DMS153 treated with DMSO at 0.1 percent for 48 hours (cell line): ENCODE measurements around the gene ODC1.
"Not testable (repeated sequence)": the region's sequence is repeated elsewhere in the genome, so short reads cannot be mapped to it uniquely, and the experiment has no call there.

Source experiments
- DNase-seq: peaks from one replicate; lab custom pipeline; 2025; ENCODE audit not compliant: unreplicated experiment; lab: John Stamatoyannopoulos, UW

ODC1 gene

DNA sequence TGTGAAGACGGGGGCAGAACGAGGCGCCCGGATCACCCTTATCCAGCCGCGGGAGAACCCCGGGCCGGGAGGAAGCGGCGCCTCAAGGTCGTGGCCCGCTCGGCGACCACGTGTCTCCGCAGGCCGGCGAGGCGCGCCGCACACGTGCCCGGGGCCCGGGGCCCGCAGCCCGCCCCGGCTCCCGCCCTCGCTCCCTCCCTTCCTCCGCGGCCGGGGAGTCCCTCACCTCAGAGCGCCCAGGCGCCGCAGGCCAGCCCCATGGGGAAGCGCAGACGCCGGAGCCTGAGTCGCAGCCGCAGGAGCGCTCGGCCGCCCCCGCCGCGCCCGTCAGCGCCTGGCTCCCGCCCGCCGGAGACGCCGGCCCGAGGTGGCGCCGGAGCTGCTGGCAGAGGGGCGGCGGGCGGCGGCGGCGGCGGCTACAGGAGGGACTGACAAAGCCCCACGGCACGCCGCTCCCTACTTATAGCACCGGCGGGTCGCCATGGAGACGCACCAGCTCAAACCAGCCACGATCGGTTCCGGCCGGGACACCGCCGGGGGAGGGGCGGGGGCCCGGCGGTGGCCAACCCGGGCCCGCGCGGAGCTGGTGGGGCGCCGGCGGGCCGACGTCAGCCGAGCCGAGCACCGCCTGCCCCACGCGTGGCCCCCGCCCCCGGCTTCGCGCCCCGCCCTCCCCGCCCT lies at the start of gene ODC1:
Gene ODC1 (minus strand): TSS at position 433 of the 681 bp plus-strand sequence. CDS start 3,295 bp downstream, outside the sequence.
- peak; percentile 96 for DNase-seq

DNA sequence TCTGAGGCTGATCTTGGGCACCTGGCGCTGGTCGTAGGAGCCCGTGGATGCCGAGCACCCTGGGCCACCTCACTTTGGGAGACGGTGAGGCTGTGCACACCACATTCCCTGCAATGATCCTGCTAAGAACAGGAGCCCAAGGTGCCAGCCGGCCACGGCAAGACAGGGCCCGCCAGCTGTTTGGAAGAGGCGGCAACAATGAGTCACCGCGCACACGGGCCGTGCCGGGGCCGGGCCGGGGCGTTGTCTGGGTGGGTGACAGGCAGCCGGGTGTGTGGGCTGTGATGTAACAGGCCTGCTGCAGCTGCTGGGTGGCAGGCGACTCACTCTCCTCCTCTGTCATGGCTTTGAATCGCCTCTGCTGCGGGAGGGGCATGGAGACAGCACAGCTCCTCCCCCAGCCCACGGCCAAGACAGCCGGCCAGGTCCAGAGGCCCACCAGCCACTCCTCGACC lies 49.7 kb upstream of the ODC1 start:
- peak; percentile 15 for DNase-seq

DNA sequence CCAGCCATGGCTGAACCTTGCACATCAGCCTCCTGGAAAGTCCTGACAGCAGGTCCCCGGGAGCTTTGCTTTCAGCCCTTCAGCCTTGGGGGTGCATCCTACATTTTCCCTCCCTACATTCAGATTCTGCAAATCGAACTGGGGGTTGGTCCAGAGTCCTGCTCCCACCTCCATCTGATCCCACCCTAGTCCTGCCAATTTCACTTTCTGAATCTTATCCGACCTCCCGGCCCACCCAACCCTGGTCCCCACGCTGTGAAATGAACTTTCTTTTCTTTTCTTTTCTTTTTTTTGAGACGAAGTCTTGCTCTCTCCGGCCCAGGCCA lies 47.8 kb upstream of the ODC1 start:
- DNase-seq = no peak

DNA sequence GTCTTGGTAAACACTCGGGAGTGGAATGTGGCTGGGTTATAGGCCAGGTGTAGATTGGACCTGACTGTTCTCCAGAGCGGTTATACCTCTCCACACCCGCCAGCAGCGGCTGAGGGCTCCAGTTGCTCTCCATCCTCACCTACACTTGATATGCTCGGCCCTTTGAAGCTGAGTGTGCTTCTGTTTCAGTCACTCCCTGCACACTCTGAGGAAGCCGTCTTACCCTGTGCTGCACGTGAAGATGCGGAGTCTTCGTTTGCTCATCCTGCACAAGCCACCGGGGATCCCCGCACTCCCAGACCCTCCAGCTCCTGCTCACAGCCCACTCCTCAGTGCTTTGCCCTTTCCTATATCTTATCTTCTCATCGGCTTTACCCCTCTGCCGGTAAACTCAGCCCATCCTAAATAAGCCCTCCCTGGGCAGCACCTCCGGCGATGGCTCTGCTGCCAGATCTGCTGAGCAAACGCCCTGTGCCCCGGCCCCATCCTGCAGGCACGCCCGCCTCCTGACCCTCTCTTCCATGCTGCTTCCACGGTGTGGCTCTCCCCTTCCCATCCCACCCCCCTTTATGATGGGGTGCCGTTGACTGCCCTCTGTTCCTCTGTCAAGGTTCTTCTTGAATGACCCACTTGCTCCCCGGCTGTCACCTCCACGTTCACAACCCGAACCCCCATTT lies 47.3 kb upstream of the ODC1 start:
- DNase-seq = peak; percentile 28

DNA sequence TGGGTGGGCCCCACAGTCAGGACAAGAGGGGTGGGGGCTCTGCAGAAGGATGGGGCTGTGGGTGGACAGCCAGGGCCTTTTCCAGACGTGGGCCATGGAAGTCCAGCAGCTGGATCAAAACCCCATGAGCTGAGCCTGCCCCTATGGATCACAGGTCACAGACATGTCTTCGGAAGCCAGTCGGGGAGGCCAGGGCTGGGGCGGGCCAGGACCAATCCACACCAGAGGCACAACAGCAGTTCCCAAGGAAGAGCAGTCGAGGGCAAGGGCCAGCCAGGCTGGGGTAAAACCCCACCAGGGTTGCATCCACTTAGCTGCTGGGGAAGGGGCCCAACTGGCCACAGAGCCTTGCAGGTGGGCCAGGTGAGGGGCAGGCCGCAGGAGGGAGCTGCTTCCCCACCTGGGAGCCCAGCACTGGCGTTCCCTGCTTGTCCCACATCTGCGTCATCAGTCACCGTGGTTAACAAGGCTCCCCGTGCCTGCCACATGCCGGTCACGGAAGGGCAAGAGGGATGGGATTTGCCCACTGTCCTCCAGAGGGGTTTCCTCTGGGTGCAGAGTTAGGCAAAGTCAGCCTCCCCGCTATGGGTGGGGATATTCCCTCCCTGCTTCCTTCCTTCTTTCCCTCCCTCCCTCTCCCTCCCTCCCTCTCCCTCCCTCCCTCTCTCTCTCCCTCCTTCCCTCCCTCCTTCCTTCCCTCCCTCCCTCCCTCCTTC lies 46.4 kb upstream of the ODC1 start:
- DNase-seq = no peak

DNA sequence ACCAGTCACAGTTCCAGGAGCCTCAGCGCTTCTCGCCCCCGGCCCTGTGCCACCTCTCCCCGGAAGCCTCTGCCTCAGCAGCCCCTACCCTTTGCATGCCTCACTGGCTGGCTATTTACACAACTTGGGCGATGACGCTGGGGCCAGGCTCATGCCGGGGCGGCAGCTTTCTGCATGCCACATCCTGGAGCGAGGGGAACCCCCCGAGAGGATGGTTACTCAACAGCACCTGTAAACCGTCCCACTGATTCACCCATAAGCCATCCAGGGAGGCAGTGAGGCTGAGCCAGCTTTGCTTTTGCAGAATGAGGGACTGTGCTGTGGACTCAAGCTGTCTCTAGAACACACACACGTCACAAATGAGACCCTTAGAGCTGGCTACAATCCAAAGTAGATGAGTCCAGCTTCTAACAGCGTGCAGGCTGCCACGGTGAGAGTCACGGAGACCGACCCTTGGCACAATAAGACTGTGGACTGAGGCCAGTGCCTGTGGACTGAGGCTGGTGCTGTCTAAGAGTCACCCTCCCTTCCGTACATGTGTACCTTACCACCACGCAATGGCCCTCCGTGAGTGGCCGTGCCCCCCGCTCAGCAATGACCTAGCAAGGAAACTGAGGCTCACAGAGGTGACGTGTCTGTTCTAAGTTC lies 45.6 kb upstream of the ODC1 start:
- no peak for DNase-seq

DNA sequence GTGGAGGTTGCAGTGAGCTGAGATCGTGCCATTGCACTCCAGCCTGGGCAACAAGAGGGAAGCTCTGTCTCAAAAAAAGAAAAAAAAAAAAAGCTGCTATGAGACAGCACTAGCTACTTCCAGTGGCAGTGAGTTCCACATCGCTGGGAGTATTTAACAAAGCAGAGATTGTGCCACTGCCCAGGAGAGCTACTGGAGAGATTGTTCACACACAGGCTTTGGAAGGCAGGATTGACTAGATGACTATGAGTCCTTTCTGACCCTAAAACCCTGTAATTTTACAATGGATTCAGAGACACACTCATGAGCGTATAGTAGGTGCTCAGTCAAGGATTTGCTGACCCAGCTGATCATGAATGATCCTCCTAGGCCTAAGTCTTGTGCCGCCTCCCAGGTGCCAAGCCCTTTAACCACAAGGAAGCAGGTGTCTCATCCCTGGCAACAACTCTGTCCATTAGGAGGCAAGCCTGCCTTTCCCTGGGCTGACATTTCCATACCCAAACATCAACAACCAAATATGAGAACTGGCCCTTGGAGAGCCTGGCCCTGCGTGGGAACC lies 45.0 kb upstream of the ODC1 start:
- DNase-seq = no peak

DNA sequence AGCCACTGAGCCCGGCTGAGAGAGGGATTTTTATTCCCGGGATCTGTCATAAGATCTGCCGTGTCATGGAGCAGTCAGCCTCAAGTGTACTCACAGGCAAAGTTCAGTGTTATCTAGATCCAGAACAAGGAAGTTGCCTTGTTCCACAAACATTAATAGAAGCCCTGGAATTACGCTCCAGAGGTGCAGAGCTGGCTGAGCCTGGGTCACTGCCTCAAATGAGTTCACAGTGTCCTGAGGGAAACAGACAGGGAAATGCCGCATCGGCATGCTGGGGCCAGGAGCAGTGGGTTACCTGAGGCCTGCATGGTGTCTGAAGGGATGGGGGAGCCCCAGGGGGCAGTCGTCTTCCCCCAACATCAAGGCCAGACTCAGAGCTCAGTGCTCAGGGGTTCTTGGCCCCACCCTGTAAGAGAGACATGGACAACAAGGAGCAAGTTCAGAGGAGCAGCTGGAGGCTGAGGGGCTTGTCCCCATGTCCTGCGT lies 42.7 kb upstream of the ODC1 start:
- DNase-seq = no peak

DNA sequence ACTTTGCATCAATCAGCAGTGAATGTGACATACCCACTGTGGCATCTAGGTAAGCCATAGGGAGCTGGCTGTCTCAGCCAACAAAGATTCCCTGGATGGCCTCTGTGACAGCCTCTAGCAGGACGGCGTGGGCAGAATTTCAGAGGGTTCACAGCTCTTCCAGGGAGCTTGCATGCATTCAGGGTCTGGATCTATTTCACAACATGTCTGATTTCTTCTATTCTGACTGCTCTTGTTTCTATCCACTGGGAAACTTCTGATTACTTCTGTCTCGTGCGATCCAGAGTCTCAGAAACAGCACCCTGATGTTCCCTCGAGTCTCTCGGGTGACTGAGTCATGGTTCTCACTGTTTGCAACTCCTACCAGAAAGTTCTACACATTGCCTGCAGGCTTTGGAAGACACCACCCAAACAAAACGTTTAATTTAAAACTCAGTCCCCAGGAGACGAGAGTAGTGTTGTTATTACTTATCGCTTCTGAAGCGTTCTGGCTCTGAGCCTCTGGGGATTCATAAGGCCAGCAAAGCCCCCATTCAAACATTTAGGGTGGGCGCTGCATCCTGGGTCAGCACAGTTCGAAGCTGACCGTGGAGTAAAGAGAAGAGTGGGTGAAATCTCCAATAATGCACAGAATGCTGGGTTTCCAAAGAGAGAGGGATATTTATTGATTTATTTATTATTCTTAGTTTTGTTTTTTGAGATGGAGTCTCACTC lies 41.9 kb upstream of the ODC1 start:
- no peak for DNase-seq

DNA sequence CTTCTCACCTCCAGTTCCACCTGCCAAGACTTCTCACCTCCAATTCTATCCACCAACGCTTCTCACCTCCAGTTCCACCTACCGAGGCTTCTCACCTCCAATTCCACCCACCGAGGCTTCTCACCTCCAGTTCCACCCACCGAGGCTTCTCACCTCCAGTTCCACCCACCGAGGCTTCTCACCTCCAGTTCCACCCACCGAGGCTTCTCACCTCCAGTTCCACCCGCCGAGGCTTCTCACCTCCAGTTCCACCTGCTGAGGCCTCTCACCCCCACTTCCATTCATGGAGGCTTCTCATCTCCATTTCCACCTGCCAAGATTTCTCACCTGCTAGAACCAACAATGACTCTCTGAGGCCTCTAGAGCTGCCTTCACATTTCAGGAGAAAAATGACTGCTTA lies 40.0 kb upstream of the ODC1 start:
- not testable (repeated sequence) for DNase-seq

DNA sequence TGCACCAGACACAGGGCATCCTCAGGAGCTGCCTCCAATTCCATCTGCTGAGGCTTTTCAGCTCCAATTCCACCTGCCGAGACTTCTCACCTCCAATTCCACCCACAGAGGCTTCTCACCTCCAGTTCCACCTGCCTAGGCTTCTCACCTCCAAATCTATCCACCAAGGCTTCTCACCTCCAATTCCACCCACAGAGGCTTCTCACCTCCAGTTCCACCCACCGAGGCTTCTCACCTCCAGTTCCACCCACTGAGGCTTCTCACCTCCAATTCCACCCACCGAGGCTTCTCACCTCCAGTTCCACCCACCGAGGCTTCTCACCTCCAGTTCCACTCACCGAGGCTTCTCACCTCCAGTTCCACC lies 39.6 kb upstream of the ODC1 start:
- not testable (repeated sequence) for DNase-seq

DNA sequence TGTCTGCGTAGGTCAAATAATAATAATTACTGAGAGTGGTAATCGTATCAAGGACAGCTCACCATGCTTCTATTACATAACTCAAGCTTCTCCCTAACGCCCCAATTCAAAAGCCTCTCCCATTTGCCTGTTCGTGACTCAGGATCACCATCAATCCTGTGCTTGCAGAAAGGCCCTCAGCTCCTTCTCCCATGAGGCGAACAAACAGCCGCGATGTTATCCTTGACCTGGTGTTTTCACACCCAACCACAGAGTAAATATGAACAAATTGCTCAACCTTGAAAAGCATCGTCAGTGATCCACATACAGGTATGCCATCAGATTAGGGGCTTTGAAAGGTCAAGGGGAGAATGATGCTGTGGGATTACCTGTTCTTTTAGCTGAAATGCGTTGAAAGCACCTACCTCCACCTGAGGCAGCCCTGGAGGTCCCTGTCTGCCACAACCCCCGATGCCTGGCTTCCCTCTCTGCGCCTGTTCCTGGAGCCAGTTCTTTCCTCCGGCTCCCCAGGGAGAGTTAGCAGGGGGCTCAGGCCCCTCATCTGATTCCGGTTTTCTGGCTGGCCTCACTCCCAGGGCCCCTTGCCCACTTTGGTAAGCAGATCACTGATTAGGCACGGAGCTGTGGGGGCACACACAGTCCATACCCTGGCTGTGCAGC lies 39.1 kb upstream of the ODC1 start:
- DNase-seq = no peak

DNA sequence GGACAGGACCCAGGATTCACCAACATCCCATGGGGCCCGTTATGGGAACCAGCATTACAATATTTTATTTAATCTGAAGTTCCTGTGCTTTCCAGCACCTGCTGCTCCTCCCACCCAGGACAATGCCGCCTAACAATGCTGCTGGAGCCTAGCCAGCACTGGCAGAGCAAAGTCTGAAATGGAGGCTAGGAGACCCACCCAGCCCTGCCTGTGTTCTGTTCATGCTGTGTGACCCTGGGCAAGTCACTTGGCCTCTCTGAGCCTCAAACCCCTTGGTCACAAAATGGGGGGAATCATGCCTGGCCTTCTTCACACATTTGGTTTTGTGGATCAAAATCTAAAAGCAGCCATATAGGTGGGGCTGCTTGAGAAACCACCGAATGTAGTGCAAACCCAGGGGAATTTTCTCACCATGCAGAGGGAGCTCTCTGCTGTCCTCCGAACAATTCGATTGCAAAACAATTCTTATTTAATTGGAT lies 38.5 kb upstream of the ODC1 start:
- DNase-seq = peak; percentile 48

DNA sequence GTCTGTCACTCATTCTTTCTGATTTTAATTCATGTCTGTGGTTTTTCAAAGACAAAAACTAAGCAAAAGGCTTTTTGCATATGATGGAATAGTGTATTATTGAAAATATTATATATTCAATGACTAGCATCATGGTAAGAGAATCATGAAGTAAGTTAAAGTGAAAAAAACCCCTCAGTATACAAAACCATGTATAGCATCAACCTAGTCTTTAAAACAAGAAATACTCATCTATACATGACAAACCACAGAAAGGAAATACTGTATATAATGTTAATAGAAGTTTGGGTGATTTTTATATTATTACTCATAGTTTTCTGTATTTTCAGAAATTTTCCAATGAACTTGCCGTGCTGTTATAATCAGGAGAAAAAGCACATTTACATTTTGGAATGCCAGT lies 38.0 kb upstream of the ODC1 start:
- DNase-seq = no peak

DNA sequence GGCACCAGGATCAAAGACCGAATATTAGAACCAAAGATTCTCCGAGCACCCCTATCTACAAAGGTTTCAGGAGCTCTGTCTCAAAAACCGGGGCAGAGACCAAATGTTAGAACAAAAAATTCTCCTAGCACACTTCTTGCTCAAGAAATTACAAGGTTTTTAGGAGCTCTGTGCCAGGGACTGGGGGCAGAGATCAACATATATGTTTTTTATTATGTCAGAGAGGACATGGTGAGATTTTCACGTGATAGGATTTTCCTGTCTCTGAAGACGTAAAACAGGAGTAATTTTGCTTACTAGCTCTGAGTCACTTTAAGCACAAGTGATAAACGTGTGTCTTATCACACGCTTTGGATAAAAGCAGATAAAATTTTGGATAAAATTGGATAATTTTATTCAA lies 34.8 kb upstream of the ODC1 start:
- no peak for DNase-seq

DNA sequence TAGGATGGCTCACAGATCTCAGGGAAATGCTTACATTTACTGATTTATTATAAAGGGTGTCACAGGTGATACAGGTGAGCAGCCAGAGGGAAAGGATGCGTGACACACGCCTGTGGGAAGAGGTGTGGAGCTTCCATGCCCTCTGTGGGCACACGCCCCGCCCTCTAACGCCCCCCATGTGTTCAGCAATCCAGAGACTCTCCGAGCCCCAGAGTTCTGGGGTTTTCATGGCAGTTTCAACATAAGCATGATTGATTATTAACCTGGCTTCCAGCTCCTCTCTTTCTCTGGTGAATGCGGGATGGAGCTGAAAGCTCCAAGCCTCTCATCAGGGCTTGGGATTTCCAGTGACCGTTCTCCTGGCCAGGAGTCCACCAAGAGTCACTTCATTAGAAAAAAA lies 34.3 kb upstream of the ODC1 start:
- no peak for DNase-seq

DNA sequence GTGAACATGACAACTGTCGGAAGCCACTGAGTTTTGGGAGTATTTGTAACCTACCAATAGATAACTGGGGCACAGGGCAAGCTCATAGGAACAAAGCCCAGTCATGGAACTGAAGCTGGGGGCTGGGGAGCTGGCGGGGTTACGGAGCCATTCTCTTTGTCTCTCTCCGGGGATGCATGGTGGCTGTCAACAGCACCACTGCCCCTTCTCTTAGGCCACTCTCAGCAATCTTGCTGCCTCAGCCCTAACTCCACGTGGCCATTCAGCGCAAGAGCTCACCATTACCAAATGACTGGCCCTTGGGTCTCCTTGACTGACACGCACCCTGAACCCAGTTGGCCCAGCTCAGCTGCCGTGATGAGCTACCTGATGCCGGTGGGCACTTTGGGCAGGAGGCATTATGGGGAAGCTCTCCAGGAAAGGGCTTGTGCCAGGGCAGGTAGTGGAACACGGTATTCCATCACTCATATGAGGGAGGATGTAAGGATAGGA lies 33.6 kb upstream of the ODC1 start:
- no peak for DNase-seq

DNA sequence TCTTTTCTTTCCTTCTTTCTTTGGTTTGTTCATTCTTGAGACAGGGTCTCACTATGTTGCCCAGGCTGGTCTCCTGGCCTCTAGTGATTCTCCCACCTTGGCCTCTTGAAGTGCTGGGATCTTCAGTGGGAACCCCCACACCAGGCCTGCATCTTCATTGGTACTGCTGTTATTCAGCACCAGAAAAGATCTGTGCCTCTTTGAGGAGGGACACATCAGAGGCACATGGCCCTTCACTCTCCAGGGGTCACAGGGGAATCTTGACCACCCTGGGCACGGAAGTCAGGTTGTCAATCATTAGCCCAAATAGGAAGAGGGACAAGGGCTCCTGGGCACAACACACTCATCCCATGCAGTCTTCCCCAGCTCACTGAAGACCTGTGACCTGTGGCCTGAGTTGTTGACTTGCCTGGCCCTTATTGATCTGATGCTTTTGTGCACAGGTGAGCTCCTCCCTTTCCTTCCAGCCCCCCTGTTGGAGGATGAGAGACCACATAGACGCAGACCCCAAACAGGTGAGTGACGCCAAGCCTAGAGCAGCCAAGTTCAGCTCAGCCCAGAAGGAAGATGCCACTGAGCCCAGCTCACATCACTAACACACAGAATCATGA lies 33.0 kb upstream of the ODC1 start:
- no peak for DNase-seq

DNA sequence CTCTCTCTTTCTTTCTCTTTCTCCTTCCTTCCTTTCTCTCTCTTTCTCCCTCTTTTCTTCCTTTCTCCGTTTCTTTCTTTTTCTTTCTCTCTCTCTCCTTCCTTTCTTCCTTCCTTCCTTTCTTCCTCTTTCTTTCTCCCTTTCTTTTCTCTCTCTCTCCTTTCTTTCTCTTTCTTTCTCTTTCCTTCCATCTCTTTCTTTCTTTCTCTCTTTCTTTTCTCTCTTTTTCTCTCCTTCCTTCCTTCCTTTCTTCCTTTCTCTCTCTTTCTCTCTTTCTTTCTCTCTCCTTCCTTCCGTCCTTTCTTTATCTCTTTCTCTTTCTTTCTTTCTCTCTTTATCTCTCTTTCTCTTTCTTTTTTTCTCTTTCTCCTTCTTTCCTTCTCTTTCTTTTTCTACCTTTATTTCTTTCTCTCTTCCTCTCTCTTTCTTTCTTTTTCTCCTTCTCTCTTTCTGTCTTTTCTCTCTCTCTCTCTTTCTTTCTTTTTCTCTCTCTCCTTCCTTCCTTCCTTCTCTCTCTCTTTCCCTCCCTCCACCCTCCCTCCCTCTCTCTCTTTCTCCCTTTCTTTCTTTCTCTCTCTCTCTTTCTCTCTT lies 32.3 kb upstream of the ODC1 start:
- no peak for DNase-seq
